GM12875 (cell line): ENCODE measurements around the gene NCK2.

ENCODE experiments used
- H3K4me3 ChIP-seq: one replicate; pipeline ENCODE4 v1.5.1; 2011; ENCODE audit warnings: low read depth, low read length, control low read depth
- CTCF ChIP-seq: IDR thresholded peaks from 2 replicates; pipeline ENCODE4 v1.5.1; 2011; ENCODE audit warnings: low read depth, mild to moderate bottlenecking, control low read depth, inconsistent platforms, low read length, moderate library complexity, borderline replicate concordance; ENCODE audit not compliant: insufficient read depth

The NCK2 gene

GRCh38 chr2:105814291-105814940 lies 69.7 kb downstream of the NCK2 start:
- H3K4me3 ChIP-seq, result no peak overlapping the region
- TF ChIP-seq CTCF, result no peak

- no peak overlapping the region for H3K4me3 ChIP-seq
- TF ChIP-seq CTCF, result no peak
Measured at GRCh38 chr2:105815401-105815800, 70.7 kb downstream of the NCK2 start.

GRCh38 chr2:105820151-105820550 lies 75.4 kb downstream of the NCK2 start:
- no peak overlapping the region for H3K4me3 ChIP-seq
- TF ChIP-seq CTCF, result no peak

- H3K4me3 ChIP-seq, result no peak overlapping the region
- no peak for TF ChIP-seq CTCF
Measured at GRCh38 chr2:105820691-105821090, 76.0 kb downstream of the NCK2 start.

GRCh38 chr2:105821428-105822125 lies 76.9 kb downstream of the NCK2 start:
- H3K4me3 ChIP-seq, result no peak overlapping the region
- TF ChIP-seq CTCF, result no peak

GRCh38 chr2:105822186-105822585 lies 77.5 kb downstream of the NCK2 start:
- no peak overlapping the region for H3K4me3 ChIP-seq
- no peak for TF ChIP-seq CTCF

GRCh38 chr2:105824446-105824845 lies 79.7 kb downstream of the NCK2 start:
- no peak for TF ChIP-seq CTCF

More at GRCh38 chr2:105824446-105824845, 79.7 kb downstream of the NCK2 start:
- no peak overlapping the region for H3K4me3 ChIP-seq
